HCEC 1CT (cell line): ENCODE data around the gene ALOXE3.
"Not testable (repeated sequence)": the region's sequence is repeated elsewhere in the genome, so short reads cannot be mapped to it uniquely, and the experiment has no call there.

Experiments
- DNase-seq: peaks from one replicate; pipeline ENCODE4 v3.0.0-alpha.2; 2017

ALOXE3 gene

GRCh38 chr17:8066841-8067775 lies 51.2 kb downstream of the ALOXE3 start:
- DNase-seq: no peak

DNA sequence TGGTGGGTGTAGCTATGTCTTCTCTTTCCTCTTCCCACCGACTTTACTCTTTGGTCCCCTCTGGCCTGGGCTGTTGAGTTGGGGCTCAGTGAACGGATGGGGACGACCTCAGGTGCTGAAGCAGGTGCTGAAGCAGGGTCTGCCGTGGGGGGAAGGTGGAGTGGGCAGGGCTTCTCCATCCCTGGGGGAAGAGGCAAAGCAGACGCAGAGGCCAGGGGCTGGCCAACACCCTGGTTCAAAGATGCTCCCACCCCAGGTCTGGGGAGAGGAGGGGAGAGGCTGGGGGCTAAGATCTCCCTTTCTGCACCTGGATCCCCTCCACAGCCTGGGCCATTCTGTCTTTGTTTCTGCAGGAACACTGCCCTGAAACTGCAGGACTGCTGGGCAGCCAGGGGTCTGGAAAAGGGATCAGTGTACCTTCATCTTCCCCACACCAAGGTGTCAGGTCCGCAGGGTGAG lies 53.7 kb downstream of the ALOXE3 start:
- DNase-seq: no peak

- DNase-seq: no peak
Measured at GRCh38 chr17:8063761-8064534, 54.4 kb downstream of the ALOXE3 start.

DNA sequence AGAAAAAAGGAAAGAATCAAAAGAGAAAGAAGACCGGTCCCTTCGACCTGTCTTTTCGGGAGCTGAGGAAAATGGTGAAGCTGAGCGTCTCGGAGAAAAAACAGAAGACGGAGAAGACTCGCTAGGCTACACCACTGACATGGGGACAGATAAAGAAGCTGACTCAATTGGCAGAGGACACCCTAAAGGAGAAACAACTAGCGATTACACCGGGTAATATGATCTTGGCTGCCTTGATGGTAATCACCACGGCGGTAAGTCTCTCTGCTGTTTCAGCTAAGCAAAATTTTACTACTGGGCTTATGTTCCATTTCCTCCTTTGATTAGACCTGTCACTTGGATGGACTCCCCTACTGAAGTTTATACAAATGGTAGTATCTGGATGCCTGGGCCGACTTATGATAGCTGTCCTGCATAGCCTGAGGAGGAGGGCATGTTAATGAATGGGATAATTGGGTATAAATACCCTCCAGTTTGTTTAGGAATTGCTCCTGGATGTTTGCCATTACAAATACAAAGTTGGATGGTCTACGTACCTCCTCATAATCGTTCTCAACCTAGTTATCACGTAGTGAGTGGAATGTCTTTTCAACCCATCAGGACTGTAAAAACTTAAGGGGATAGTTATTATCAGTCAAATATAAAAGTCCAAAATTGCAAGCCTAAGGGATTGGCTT lies 55.4 kb downstream of the ALOXE3 start:
- no peak for DNase-seq

- DNase-seq: no peak
Measured at GRCh38 chr17:8062435-8062806, 55.9 kb downstream of the ALOXE3 start.

- not testable (repeated sequence) for DNase-seq
Measured at GRCh38 chr17:8061851-8062250, 56.5 kb downstream of the ALOXE3 start.

GRCh38 chr17:8060274-8060673 lies 58.0 kb downstream of the ALOXE3 start:
- peak; percentile 42 for DNase-seq

- no peak for DNase-seq
Measured at GRCh38 chr17:8059131-8059530, 59.2 kb downstream of the ALOXE3 start.

DNA sequence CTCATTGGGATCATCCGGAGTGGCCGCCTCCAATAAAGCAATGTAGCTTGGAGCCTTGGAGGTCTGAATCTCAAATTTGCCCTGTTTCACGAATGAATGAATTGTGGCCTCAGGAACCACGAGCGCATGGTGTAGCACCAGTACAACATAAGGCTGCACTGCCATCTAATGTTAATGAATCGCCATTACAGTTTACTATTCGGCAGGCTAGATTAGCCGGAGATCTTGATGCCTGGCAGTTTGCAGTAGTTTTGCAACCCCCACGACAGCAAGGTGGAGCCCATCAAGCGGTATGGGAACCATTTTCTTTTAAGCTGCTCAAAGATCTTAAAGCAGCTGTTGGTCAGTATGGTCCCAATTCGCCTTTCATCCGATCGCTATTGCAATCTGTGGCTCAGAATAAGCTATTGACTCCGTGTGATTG lies 60.6 kb downstream of the ALOXE3 start:
- DNase-seq: peak; percentile 73

DNA sequence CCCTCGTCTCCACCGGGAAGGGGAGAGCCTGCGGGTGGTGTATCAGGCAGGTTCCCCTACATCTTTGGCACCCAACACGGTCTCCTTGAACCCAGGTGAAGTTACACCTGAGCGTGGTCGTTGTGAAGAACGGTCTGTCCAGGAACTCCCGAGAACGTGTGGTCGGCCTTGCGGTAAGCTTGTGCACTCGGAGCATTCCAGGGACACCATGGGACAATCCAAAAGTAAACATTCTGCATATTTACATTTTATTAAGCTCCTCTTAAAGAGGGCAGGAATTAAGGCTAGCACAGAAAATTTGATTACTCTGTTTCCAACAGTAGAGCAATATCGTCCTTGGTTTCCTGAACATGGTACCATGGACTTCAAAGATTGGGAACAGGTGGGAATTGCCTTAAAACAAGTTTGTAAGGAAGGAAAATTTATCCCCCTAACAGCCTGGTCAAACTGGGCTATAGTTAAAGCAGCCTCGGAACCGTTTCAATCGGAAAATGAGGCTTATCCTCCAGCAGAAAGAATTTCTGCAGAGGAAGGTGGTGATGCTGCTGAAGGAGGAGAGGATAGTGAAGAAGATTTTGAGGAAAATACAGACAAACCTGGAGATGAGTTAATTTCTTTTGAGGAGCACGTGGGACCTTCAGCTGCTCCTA lies 61.2 kb downstream of the ALOXE3 start:
- DNase-seq: no peak

DNA sequence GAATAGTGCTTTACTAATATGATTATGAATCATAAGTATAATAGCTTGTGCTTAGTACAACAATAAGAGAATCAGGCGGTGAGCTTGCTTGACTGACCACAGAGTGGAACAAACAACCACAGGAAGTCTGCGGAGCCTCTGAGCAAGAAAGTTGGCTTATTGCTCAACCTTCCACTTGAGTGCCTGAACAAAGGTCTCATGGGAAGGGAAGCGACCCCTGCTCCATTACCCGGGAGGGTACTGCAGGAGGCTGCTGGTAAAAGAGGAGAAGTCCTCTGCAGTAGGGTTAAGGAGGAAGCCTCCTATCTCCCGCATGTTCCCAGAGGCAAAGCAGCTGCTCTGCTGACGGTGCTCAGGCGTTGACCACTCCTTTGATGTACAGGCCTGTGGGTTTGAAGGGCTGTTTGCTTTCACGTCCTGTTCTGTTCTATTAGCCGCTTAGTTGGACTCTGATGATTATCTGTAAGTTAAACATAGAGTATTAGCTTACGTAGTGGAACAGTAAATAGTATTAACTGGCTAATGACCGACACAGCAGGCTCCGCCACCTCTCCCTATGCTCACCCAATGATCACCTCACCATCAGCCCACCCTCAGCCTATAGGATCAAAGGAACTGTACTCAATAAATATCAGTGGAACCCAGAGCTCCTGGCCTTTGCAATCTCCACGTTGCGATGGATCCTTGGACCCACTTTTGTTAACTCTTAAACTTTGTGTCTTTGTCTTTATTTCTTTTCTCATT lies 61.9 kb downstream of the ALOXE3 start:
- peak; percentile 75 for DNase-seq

- no peak for DNase-seq
Measured at GRCh38 chr17:8055851-8056231, 62.5 kb downstream of the ALOXE3 start.

GRCh38 chr17:8053600-8053999 lies 64.7 kb downstream of the ALOXE3 start:
- DNase-seq: no peak

DNA sequence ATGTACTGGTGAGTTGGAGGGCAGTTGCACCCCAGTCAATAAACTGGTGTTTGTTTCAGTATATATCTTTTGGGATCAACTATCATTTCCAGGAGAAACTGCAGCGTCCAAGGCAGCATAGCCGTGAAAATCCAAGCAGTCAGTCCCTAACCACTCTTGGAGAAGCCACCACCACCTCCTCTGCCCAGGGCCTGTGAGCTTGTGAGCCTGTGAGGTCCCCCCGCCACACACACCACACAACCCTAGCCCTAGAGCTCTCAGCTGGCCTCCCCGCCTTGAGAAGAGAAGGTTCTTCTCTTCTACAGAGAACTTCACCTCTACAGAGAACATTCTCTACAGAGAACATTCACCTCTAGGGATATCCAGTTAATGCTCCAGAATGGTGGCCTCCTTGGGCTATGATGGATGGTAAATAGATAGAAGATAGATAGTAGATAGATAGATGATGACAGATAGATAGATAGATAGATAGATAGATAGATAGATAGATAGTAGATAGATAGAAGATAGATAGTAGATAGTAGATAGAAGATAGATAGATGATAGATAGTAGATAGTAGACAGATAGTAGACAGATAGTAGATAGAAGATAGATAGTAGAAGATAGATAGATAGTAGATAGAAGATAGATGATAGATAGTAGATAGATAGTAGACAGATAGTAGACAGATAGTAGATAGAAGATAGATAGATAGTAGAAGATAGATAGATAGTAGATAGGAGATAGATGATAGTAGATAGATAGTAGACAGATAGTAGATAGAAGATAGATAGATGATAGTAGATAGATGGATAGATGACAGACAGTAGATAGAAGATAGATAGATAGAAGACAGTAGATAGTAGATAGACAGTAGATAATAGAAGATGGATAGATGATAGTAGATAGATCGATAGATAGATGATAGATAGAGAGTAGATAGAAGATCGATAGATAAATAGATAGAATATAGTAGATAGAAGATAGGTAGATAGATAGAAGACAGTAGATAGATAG lies 65.8 kb downstream of the ALOXE3 start:
- no peak for DNase-seq

GRCh38 chr17:8051831-8052230 lies 66.5 kb downstream of the ALOXE3 start:
- DNase-seq: no peak

GRCh38 chr17:8048736-8049135 lies 69.6 kb downstream of the ALOXE3 start:
- DNase-seq: no peak

DNA sequence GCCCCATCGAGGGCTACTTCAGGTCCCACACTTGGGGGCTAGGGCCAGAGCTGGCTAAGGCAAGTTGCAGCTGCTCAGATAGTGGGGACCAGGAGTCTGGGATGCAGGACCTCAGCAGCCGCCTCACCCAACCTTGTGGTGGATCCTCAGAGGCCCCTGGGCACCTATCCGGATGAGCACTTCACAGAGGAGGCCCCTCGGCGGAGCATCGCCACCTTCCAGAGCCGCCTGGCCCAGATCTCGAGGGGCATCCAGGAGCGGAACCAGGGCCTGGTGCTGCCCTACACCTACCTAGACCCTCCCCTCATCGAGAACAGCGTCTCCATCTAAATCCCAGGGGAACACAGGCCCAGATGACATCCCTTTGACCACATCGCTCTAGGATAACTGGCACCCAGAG lies 70.1 kb downstream of the ALOXE3 start:
- no peak for DNase-seq

DNA sequence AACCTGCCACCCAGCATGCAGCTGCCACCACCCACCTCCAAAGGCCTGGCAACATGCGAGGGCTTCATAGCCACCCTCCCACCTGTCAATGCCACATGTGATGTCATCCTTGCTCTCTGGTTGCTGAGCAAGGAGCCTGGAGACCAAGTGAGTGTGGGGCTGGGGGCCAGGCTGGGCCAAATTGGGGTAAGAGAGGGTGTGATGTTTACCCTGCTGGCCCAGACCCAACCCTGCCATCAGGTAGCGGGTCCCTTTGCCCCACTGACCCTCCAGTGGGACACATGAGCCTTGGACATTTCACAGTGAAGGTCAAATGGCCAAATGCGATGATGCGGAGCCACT lies 70.6 kb downstream of the ALOXE3 start:
- DNase-seq: no peak

- DNase-seq: no peak
Measured at GRCh38 chr17:8046929-8047768, 71.2 kb downstream of the ALOXE3 start.
